Loucy (cell line): ENCODE measurements around the gene ARHGEF10L.

ENCODE experiments used
- H2AFZ ChIP-seq: fragments of 200-600 bp; sonication (generic); 2 replicates; pipeline ENCODE4 v1.6.0; 2016; ENCODE audit warnings: antibody characterized with exemption, mild to moderate bottlenecking, low read length, moderate library complexity
- H3F3A ChIP-seq: fragments of 200-600 bp; 2 replicates; pipeline ENCODE4 v1.6.0; 2016; ENCODE audit warnings: antibody characterized with exemption, low read depth, mild to moderate bottlenecking
- H3K27me3 ChIP-seq: fragments of 200-600 bp; sonication (generic); 2 replicates; pipeline ENCODE4 v1.6.1; 2014; ENCODE audit warnings: low read length, mild to moderate bottlenecking; ENCODE audit not compliant: insufficient read depth, poor library complexity, severe bottlenecking
- H3K36me3 ChIP-seq: fragments of 200-600 bp; sonication (generic); 2 replicates; pipeline ENCODE4 v1.6.1; 2016; ENCODE audit warnings: low read length; ENCODE audit not compliant: insufficient read depth
- H3K4me1 ChIP-seq: fragments of 200-600 bp; sonication (generic); 2 replicates; pipeline ENCODE4 v1.5.1; 2014; ENCODE audit warnings: low read length, mild to moderate bottlenecking; ENCODE audit not compliant: insufficient read depth, poor library complexity, severe bottlenecking
- H3K4me2 ChIP-seq: fragments of 200-600 bp; sonication (generic); 2 replicates; pipeline ENCODE4 v1.6.0; 2014; ENCODE audit warnings: antibody characterized with exemption, low read length, low read depth, mild to moderate bottlenecking; ENCODE audit not compliant: poor library complexity, severe bottlenecking
- H3K4me3 ChIP-seq: fragments of 200-600 bp; sonication (generic); 2 replicates; pipeline ENCODE4 v1.5.1; 2014; ENCODE audit warnings: low read length, mild to moderate bottlenecking, mixed read lengths; ENCODE audit not compliant: poor library complexity, severe bottlenecking
- H3K79me2 ChIP-seq: fragments of 200-600 bp; sonication (generic); 2 replicates; pipeline ENCODE4 v1.6.1; 2014; ENCODE audit warnings: low read length; ENCODE audit not compliant: insufficient read depth
- H3K9ac ChIP-seq: fragments of 200-600 bp; sonication (generic); 2 replicates; pipeline ENCODE4 v1.6.0; 2014; ENCODE audit warnings: mild to moderate bottlenecking, low read depth, low read length, moderate library complexity; ENCODE audit not compliant: poor library complexity, severe bottlenecking
- H3K9me2 ChIP-seq: fragments of 200-600 bp; sonication (generic); replicated peaks from 2 replicates; pipeline ENCODE4 v1.6.1; 2016; ENCODE audit warnings: low read depth, low read length, mixed read lengths
- H3K9me3 ChIP-seq: fragments of 200-600 bp; sonication (generic); 2 replicates; pipeline ENCODE4 v1.6.1; 2014; ENCODE audit warnings: mild to moderate bottlenecking, antibody characterized with exemption, low read length, low read depth; ENCODE audit not compliant: insufficient read depth
- H4K20me1 ChIP-seq: fragments of 200-600 bp; sonication (generic); 2 replicates; pipeline ENCODE4 v1.6.0; 2014; ENCODE audit warnings: antibody characterized with exemption, low read length, mild to moderate bottlenecking; ENCODE audit not compliant: insufficient read depth, poor library complexity, severe bottlenecking
- EZH2phosphoT487 ChIP-seq: fragments of 200-600 bp; IDR thresholded peaks from 2 replicates; pipeline ENCODE4 v1.6.1; 2018; ENCODE audit warnings: antibody characterized with exemption, mild to moderate bottlenecking, moderate library complexity, borderline replicate concordance
- TF ChIP-seq, protein P1 (sequence below): fragments of 200-600 bp; sonication (generic); conservative IDR thresholded peaks from 2 replicates; pipeline ENCODE4 v1.5.1; 2014; ENCODE audit warnings: mild to moderate bottlenecking, antibody characterized with exemption, low read length

The ARHGEF10L gene

DNA sequence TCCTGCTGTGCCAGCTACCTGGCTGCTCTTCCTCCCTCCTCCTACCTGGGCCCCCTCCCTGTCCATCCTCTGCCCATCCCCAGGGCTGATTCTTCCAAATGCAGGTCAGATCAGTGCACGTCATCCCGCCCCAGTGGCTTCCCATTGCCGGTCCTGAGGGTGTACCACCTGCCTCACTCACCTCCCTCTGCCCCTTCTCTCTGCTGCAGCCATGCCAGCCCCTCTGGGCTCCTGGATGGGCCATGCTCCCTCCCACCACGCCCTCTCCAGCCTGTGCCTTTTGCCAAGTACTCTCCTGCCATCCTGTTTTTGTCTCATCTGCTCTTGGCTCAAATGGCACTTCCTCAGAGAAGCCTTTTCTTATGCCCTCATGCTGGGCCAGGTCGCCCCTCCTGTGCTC, 95.8 kb downstream of the ARHGEF10L start:
- Histone ChIP-seq H3K36me3 (no peaks in the 10 kb centered on the region), H3K27me3 (no peaks in the 10 kb centered on the region), H3K4me2 (no peak overlapping the region), H3K9me3 (no peaks in the 10 kb centered on the region), H3K4me1 (no peaks in the 10 kb centered on the region), H3F3A (no peaks in the 10 kb centered on the region), H3K9me2 (no peaks in the 10 kb centered on the region), H3K9ac (no peak overlapping the region), H3K79me2 (no peaks in the 10 kb centered on the region), H4K20me1 (no peaks in the 10 kb centered on the region), H3K4me3 (no peak overlapping the region), H2AFZ (no peak overlapping the region)
- TF ChIP-seq, protein P1, sequence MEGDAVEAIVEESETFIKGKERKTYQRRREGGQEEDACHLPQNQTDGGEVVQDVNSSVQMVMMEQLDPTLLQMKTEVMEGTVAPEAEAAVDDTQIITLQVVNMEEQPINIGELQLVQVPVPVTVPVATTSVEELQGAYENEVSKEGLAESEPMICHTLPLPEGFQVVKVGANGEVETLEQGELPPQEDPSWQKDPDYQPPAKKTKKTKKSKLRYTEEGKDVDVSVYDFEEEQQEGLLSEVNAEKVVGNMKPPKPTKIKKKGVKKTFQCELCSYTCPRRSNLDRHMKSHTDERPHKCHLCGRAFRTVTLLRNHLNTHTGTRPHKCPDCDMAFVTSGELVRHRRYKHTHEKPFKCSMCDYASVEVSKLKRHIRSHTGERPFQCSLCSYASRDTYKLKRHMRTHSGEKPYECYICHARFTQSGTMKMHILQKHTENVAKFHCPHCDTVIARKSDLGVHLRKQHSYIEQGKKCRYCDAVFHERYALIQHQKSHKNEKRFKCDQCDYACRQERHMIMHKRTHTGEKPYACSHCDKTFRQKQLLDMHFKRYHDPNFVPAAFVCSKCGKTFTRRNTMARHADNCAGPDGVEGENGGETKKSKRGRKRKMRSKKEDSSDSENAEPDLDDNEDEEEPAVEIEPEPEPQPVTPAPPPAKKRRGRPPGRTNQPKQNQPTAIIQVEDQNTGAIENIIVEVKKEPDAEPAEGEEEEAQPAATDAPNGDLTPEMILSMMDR: no peak
- TF ChIP-seq EZH2phosphoT487: no peak

DNA sequence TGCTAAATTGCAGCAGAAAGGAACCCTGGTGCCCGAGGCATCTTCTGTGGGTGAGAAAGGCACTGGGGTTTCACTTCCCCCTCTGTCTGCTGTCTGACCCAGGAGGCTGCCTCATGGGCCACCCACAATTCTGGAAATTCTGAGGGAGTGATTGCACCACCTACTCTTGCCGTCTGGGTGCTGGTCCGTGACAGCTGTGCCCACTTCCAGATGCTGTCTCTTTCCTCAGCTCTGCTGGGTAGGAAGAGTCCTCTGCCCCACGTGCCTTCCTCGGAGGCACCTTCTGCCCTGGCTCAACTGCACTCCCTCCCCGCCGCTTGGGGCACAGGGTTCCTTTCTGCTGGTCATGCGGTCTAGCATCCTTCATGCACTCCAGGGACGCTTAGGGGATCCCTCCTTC, 96.3 kb downstream of the ARHGEF10L start:
- Histone ChIP-seq H4K20me1 (no peaks in the 10 kb centered on the region), H2AFZ (no peak overlapping the region), H3K9me2 (no peaks in the 10 kb centered on the region), H3K4me3 (no peak overlapping the region), H3K9me3 (no peaks in the 10 kb centered on the region), H3K4me2 (no peak overlapping the region), H3K9ac (no peak overlapping the region), H3K27me3 (no peaks in the 10 kb centered on the region), H3K36me3 (no peaks in the 10 kb centered on the region), H3F3A (no peaks in the 10 kb centered on the region), H3K4me1 (no peaks in the 10 kb centered on the region), H3K79me2 (no peaks in the 10 kb centered on the region)
- TF ChIP-seq, protein P1: no peak

DNA sequence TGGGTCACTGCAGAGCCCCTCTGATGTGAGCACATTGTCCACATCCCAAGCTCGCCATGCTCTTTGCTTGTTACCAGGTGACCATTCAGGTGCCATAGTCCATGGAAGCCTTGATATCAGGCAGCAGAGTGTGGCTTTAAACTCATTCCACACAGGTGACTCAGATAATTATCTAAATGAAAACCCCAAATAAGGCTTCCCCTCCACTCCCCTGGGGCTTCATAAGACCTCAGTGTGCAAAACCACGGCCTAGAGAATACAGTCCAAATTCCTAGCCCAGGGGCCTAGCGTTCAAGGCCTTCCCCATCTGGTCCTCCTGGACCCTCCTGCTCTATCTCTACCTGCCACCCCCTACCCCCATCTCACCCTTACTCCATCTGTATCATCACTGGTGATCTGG, 97.1 kb downstream of the ARHGEF10L start:
- Histone ChIP-seq H3K4me3 (no peak overlapping the region), H3F3A (no peaks in the 10 kb centered on the region), H3K79me2 (no peaks in the 10 kb centered on the region), H3K9ac (no peak overlapping the region), H2AFZ (no peak overlapping the region), H3K27me3 (no peaks in the 10 kb centered on the region), H4K20me1 (no peaks in the 10 kb centered on the region), H3K9me3 (no peaks in the 10 kb centered on the region), H3K4me2 (no peak overlapping the region), H3K4me1 (no peaks in the 10 kb centered on the region), H3K9me2 (no peaks in the 10 kb centered on the region), H3K36me3 (no peaks in the 10 kb centered on the region)
- no peak for TF ChIP-seq EZH2phosphoT487
- TF ChIP-seq, protein P1: no peak
